ENCODE results near the gene LMX1B. TPM values are rescaled to one million over a fixed set of nuclear protein-coding genes. Genes with fewer than 3 reads are reported as not detected.

The LMX1B gene
- total RNA-seq, 1 experiment from 2014 or later, result 0.15 TPM

- DNase-seq (ENCODE audit: low spot score), result no peak
Measured at GRCh38 chr9:126604059-126605055, 9.4 kb upstream of the LMX1B start.

- peak; percentile 41 for DNase-seq (ENCODE audit: low spot score)
Measured at GRCh38 chr9:126605792-126606482, 7.8 kb upstream of the LMX1B start.

- DNase-seq (ENCODE audit: low spot score), result no peak
Measured at GRCh38 chr9:126606483-126606870, 7.3 kb upstream of the LMX1B start.

GRCh38 chr9:126607086-126607485 lies 6.6 kb upstream of the LMX1B start:
- no peak for DNase-seq (ENCODE audit: low spot score)

- peak; percentile 30 for DNase-seq (ENCODE audit: low spot score)
Measured at GRCh38 chr9:126607731-126608130, 6.0 kb upstream of the LMX1B start.

GRCh38 chr9:126608551-126608950 lies 5.2 kb upstream of the LMX1B start:
- DNase-seq (ENCODE audit: low spot score), result no peak

- DNase-seq (ENCODE audit: low spot score), result no peak
Measured at GRCh38 chr9:126609191-126609590, 4.5 kb upstream of the LMX1B start.

- no peak for DNase-seq (ENCODE audit: low spot score)
Measured at GRCh38 chr9:126609711-126610388, 3.9 kb upstream of the LMX1B start.

GRCh38 chr9:126611193-126611591 lies 2.5 kb upstream of the LMX1B start:
- no peak for DNase-seq (ENCODE audit: low spot score)

- peak; percentile 41 for DNase-seq (ENCODE audit: low spot score)
Measured at GRCh38 chr9:126611592-126612325, 2.0 kb upstream of the LMX1B start.

GRCh38 chr9:126612326-126612812 lies 1.4 kb upstream of the LMX1B start:
- DNase-seq (ENCODE audit: low spot score), result no peak

GRCh38 chr9:126612813-126613641 lies 701 bp upstream of the LMX1B start:
- no peak for DNase-seq (ENCODE audit: low spot score)

- DNase-seq (ENCODE audit: low spot score), result no peak
Measured at GRCh38 chr9:126614088-126614454, 343 bp downstream of the LMX1B start.

GRCh38 chr9:126614455-126615244 lies 922 bp downstream of the LMX1B start:
- no peak for DNase-seq (ENCODE audit: low spot score)

GRCh38 chr9:126615245-126615790 lies 1.6 kb downstream of the LMX1B start:
- no peak for DNase-seq (ENCODE audit: low spot score)

- DNase-seq (ENCODE audit: low spot score), result no peak
Measured at GRCh38 chr9:126615791-126616447, 2.2 kb downstream of the LMX1B start.

GRCh38 chr9:126616521-126616976 lies 2.8 kb downstream of the LMX1B start:
- DNase-seq (ENCODE audit: low spot score), result no peak

GRCh38 chr9:126617003-126617822 lies 3.5 kb downstream of the LMX1B start:
- no peak for DNase-seq (ENCODE audit: low spot score)

All from H4 (cell line).